ENCODE data around the gene TRUB2.
A peak's percentile ranks its signal among the peaks of the same experiment; 100 is the strongest.
"Not testable (repeated sequence)": the region's sequence is repeated elsewhere in the genome, so short reads cannot be mapped to it uniquely, and the experiment has no call there.

Gene TRUB2

DNA sequence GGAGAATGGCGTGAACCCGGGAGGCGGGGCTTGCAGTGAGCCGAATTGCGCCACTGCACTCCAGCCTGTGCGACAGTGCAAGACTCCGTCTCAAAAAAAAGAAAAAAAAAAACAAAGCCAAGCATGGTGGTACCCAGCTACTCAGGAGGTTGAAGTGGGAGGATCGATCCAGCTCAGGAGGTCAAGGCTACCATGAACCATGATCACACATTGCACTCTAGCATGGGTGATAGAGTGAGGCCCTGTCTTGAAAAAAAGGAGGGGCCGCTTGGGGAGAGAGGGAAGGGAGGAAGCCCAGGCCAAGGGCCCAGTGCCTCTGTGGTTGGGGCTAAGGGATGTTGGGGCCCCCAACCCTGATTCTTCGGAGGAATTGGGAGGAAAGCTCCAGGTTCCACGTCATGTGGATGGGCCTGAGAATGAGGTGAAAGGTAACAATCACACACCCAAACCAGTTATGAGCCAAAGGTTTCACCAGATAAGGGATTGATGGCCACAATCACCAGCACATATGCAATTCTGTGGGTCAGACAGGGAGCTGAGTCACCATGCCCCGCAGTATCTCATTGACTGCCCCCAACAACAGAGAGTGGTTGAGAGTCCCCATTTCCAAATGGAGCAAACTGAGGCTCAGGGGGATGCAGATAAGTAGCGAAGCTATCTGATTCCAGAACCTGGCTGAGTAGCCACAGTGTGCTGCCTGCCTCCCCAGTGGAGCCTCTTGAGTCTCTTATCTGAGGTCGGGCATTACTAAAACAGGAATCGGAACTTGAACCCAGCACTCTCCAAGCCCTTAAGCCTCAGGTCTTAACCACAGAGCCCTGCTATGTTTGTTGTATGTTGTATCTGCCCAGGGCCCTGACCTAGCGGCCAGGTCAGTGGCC lies 25.7 kb downstream of the TRUB2 start:
- DNase-seq: no peak

DNA sequence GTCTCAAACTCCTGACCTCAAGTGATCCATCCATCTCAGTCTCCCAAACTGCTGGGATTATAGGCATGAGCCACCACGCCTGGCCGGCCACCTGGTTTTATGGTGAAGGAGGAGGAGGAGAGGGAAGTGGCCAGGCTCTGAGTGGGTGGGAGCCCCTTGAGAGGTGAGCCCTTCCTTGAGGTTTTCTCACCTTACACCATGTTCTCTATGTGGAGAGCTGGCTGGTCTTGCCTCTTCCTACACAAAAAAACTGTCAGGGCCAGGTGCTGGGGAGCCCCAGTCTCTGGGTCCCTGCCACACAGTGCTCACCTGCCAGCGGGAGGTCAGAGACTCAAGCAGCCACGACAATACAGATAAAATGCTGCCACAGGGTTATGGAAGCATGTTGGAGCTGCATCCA lies 28.1 kb downstream of the TRUB2 start:
- no peak for DNase-seq

DNA sequence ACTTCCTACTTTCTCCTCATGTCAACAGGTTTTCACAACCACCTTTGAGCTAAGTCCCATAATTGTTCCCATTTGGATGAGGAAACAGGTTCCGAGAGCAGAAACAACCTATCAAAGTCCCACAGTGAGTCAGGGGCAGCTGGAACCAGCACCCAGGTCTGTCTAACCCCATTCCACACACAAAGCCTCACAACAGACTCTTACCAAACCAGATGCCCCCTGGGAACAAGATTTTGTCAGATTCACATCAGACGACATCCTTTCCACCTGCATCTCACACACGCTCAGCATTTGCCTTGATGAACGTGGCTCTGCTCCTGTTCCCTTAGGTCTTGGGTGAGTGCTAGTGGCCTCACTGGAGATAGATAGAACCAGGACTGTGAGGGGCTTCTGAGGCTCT lies 29.2 kb downstream of the TRUB2 start:
- no peak for DNase-seq

DNA sequence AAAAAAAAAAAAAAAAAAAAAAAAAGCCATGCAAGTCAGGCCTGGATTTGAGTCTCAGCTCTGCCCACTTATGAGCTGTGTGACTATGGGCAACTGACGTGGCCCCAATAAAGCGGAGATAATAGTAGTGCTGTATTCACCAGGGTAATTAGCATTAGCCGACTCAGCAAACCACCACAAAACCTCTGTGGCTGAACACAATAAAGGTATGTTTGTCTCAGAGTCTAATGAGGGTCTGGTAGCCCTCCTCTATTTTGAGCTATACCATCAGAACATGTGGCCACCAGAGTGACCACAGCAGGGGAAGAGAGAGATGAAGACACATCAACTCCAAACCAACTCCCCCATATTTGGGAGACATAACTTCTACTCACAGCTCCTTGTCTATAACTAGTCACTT lies 30.2 kb downstream of the TRUB2 start:
- DNase-seq: no peak

DNA sequence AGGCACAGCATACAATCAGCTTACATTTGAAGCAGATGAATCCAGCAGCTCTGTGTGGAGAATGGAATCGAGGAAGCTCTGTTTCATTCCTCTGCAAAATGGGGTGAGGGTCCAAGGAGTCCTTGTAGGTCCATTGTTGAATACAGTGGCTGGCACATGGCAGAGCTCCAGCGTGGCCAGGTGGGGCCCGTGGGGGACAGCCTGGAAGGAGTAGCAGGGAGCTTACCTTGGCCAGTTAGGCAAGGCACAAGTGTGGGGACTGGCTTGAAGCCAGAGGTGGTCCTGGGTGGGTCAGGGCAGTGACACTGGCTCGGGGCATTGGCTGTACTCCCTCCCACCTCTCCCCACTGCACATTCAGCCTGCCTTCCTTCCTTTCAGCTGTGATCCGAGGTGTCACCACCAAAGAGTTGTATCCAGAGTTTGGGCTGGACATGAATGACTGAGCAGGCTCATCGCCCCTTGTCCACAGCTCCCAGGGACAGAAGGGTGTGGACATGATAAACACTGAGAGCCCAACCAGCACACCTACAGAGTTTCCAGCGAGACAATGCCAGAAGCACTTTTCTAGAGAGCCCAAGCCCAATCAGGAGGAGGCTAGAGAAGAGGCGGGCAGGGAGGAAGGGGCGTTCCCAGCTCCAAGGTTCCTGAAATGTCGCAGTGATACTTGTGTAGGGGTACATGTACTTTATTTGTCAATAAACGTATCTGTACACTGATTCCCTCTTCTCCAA lies 33.8 kb downstream of the TRUB2 start:
- no peak for DNase-seq

DNA sequence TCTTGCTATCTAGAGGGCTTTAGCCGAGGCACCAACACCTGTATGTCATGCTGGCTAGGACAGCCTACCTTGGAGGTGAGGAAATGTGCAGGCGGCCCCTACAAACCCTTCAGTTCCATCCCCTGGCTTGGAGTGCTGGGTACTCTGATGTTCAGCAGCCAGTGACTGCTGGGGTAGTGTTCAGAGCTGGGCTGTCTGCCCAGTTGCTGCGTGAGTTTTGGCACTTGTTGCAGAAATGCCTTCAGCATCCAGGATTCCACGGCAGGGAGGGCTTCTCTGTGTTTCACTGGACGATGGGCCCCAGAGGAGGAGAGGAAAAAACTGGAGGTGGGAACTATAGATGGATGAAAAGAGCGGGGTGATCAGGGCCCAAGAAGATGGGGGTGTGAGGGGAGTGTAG lies 35.8 kb downstream of the TRUB2 start:
- DNase-seq: no peak

DNA sequence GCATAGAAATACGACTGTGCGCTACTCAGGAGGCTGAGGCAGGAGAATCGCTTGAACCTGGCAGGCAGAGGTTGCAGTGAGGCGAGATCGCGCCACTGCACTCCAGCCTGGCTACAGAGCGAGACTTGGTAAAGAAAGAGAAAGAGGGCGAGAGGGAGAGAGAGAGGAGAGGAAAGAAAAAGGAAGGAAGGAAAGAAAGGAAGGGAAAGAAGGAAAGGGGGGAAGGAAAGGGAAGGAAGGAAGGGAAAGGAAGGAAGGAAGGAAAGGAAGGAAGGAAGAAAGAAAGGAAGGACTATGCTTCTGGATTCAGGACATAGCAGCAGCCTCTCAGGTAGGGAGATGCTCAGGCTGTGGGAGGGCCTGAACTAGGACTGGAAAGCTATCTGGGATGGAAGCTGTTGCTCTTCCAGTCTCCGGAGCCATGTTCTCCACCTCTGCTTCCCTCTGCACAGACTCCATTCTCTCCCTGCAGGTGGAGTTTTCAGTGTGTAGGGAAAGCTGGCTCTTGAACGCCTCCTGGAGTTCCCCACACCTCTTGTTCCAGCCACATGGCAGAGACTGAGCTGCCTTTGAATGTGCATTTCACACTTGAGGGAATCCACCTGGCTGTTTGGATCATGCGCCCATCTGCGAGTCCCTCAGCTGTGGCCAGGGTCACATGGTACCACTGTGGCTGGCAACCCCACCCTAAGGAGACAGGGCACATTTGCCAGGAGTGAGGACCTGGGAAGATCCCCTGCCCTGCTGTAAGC lies 37.0 kb downstream of the TRUB2 start:
- DNase-seq: no peak

DNA sequence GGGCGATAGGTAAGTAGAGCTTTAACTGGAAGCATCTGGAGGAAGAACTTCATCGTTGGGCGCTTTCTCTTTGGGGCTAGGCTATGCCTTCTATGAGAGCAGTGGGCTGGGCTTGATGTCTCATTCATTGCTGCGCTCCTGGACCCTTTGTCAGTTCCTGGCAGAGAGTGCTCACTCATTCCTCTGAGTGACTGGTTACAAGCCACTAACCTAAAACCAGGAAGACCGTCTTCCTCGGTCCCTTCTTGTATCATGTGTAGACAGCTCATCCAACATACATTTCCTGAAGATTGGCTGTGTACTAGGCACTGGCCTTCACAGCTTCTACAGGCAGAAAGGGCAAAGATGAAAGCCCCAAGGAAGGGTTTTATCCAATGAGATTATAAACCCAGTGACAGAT lies 39.7 kb downstream of the TRUB2 start:
- no peak for DNase-seq

DNA sequence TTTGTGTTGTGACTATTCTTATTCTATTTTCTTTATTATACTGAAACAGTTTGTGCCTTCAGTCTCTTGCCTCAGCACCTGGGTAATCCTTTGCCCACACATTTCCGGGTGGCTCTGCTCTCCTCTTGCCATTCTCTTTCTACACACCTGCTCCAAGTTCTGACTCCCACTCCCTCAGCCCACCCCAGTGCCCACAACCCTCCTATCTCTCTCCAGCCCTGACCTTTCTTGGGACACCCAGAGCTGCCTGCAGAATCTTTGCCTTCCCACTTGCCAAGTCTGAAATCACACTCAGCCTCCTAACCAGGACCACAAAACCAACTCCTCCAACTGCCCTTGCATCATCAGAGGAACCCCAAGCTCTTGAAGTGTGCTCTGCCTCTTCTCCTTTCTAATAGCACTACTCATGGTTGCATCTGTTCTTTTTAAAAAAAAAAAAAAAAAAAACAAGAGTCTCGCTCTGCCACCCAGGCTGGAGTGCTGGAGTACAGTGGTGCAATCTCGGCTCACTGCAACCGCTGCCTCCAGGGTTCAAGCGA lies 42.1 kb downstream of the TRUB2 start:
- DNase-seq: no peak

DNA sequence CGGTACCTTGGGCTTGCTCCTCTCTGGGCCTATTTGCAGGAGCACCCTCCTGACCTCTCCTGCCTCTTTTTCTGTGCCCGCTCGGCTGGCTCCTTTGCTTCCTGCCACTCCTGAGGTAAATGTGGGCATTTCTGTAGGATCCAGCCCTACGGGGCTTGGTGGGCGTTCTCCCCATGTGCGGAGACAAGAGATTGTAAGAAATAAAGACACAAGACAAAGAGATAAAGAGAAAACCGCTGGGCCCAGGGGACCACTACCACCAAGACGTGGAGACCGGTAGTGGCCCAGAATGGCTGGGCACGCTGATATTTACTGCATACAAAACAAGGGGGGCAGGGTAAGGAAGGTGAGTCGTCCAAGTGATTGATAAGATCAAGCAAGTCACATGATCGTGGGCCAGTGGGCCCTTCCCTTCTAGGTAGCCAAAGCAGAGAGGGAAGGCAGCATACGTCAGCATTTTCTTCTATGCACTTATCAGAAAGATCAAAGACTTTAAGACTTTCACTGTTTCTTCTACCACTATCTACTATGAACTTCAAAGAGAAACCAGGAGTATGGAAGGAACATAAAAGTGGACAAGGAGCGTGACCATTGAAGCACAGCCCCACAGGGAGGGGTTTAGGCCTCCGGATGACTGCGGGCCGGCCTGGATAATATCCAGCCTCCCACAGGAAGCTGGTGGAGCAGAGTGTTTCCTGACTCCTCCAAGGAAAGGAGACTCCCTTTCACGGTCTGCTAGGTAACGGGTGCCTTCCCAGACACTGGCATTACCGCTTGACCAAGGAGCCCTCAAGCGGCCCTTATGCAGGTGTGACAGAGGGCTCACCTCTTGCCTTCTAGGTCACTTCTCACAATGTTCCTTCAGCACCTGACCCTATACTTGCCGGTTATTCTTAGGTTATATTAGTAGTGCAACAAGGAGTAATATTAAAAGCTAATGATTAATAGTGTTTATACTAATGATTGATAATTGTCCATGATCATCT lies 42.9 kb downstream of the TRUB2 start:
- not testable (repeated sequence) for DNase-seq

DNA sequence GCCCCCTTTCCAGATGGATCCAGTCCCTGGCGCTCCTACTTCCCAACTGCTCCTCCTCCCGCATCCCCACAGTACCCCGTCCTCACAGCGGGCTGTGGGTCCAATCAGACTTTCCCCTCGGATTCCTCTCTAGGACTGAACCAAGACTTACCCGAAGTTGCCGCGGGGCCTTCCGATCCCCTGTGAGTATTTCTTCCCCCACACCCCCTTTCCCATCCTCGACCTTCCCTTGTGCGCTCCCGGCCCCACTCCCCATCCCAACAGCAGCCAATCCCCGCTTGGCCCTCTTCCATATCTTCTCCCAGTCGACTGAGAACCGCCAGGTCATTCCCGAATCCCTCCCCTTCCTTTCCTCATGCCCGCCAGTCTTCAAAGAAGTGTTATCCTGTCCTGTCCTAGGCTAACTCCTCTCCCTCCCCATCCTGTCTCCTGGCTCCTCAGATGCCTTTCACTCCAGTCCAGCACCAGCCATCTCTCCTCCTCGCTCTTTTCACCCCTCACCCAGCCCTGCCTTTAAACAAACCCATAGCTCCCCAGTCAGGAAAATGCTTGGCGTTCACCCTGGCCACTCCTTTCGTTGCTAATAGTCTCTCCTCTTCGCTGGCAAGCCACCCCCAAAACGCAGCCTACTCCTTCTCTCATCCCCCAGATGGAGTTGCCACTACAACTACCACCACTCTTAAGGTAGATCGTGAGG lies 45.5 kb downstream of the TRUB2 start:
- no peak for DNase-seq

DNA sequence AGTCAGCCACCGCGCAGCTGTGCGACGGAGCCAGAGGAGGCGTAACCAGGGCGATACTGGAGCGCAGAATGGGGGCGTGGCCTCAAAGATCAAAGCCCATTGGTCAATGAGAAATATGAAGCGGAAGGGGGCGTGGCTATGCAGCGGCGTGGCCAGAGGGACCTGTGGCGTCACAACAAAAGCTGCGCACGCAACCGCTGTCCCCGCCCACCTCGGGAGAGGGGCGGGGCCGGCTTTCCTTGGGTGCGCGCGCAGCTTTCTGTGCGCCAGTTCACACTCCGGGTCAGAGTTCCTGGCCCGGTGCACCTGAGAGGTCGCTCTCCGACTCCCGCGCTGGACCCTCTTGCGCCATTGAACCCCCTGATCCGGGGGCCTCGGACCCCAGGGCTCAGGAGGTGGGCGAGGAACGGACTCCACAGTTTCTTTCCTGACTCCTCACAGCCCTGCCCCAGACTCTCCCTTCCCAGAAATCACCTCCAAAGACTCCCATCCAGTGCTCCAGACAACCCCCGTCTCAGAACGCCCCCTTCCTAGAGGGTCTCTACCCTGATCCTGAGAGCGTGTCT lies 46.2 kb downstream of the TRUB2 start, which contains the start of gene SWI5:
TSS of gene SWI5 (plus strand) at position 269 of the 566 bp plus-strand sequence.
- DNase-seq: peak; percentile 100

DNA sequence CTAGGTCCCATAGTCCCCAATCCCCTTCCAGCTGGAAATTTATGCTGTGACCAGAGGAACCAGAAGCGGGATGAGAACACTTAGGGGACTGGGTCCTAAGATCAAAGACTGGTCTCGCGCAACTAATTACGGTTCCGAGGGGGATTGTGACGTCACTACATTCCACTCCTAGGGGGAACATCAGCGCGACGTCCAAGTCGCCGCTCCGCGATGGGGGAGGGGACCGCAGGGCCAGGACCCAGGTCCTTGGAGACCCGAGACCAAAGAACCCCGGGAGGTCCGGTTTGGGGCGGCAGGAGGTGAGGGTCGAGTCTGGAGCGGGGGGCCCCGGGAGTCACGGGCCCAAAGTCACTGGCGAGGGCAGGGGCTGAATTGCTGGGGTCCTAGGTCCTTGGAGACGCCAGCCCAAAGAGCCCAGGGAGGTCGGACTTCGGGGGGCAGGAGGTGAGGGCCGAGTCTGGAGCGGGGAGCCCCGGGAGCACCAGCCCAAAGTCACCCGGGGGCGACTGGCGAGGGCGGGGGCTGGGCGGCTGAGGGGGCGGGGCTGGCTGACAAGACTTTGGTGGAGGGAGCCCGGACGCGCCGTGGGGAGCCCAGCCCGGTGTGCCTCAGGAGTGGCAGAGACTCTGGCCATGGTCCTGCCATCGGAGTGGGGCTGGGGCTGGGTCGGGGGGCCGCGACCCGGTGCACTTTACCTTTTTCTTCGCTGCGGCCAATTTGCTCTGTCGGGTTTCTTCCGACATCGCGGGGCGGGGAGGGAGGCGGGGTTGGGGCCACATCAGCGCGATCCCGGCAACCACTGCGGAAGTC lies 46.8 kb downstream of the TRUB2 start, which contains the start of gene GOLGA2:
TSS of gene GOLGA2 (minus strand) at position 810 of the 810 bp plus-strand sequence. CDS start at position 779, 31 bp downstream.
- DNase-seq: peak; percentile 13

DNA sequence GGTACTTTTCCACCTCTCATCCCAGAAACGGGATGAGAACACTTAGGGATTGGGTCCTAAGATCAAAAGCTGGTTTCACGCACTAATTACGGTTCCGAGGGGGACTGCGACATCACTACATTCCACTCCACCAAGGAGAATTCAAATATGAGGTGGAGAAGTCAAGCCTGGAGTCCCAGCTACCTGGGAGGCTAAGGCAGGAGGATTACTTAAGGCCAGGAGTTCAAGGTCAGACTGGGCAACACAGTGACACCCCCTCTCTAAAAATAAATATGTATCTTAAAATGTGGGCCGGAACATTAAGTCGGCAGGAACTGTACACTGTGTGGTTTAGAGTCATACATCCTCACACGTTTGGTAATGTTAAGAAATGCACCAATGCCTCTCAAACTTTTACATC lies 48.0 kb downstream of the TRUB2 start:
- DNase-seq: no peak

DNA sequence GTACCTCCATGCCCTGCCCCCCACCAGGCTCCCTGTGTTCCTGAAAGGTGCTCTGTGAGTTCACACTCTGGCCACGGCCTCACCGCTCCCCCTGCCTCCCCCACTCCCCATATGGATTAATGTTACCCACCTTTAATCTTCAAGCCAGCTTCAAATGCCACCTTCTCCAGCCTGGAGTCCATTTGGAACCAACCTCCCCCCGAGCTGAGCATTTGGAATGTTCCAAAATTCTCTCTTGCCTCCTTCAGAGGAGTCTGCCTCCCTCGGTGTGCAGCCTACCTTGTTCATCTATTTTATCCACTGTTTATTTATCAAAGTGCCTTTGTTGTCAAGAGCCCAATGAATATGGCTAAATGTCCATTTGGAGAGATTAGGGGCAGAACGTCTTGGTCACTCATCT lies 50.7 kb downstream of the TRUB2 start:
- no peak for DNase-seq

DNA sequence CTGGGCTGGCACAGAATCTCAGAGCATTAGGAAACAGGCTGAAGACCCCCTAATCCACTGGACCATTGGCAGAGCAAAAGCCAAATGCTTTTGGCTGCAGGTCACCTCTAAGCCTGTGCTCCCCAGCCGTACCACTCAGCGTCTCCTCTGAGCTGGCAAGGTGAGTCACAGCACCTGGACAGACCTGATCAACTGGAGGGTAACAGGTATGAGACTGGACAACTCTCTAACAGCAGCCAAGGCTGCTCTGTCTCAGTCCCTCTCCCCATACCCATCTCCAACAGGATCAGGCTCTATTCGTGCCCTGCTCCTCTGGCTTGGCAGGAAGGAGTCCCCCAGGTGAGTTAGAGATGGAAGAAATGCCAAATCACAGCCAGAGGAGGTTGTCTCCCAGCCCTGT lies 51.1 kb downstream of the TRUB2 start:
- no peak for DNase-seq

DNA sequence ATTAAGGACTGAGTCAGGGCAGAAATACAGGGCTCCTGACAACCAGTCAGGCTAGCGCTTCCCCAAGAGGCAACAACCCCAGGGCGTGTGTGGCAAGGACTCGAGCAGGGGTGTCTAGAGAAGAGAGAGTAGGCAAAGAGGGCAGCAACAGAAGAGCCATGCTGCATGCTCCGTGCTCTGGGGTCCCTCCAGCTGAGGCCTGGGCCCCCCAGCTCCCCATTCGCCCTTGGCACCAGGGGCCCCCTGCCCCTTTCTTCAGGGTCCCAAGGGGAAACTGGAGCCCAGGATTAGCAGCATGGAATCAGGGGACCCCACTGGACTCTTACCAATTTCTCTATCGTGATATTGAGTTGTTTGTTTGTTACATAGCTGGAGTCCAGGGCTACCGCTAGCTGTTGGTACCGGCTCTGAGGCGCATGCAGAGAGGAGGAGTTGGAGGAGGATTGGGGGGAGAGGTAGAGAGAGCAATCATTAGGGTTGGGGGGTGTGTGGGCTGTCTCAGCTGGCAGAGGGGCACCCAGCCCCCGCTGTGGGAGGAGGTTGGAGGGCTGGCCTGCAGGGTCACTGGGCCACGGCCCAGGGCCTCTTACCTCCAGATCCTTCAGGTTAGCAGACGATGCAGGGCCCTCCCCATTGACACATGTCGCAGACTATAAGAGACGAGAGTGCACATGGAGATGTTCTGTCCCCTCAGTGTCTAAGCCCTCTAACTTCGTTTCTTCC lies 55.2 kb downstream of the TRUB2 start:
- no peak for DNase-seq

DNA sequence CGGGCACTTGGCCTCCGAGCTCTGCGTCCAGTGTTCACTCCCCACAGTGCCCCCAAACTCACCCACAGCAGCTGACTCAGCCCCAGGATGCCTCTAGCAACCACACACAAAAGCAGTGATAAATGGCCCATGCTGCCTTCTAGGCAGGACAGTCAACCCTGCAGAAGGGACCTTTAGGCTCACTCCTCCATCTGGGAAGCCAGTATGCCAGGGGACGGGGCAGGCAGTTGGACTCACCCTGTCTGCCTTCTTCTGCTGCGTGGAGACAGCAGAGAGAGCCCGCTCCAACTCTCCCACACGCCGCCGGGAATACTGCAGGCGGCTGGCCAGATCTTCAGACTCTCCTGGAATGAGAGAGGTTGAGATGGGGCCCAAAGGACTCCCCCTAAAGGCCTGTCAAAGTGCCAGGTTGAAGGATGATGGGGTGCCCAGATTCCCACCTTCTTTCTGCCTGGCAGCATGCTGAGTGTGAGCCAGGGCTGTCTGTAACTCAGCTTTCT lies 56.8 kb downstream of the TRUB2 start:
- DNase-seq: no peak

DNA sequence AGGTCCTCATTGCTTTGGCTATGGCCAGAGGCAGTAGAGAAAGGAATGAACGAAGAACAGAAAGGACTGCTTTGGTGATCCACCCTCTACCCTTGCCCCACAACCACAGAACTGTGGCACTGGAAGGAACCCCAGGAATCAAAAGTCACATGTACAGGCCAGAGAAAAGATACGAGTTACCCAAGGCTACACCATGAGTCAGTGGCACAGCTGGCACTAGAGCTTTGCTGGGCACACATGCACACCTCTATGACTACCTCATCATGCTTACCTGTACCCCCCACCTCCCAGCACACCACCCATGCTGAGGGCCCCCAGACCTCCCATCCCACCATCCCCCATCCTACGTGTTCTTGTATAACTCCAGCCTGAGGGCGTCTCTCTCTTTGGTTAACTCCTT lies 59.6 kb downstream of the TRUB2 start:
- DNase-seq: no peak
